ENCODE measurements around the gene FKBP9. TPM values are rescaled to one million over a fixed set of nuclear protein-coding genes. Genes with fewer than 3 reads are reported as not detected.
"Not testable (repeated sequence)": the region's sequence is repeated elsewhere in the genome, so short reads cannot be mapped to it uniquely, and the experiment has no call there.

FKBP9 gene
- 87.3 and 89.2 TPM in 2 replicates for total RNA-seq (2014; rRNA removed; shearing (Covaris generic))

DNA sequence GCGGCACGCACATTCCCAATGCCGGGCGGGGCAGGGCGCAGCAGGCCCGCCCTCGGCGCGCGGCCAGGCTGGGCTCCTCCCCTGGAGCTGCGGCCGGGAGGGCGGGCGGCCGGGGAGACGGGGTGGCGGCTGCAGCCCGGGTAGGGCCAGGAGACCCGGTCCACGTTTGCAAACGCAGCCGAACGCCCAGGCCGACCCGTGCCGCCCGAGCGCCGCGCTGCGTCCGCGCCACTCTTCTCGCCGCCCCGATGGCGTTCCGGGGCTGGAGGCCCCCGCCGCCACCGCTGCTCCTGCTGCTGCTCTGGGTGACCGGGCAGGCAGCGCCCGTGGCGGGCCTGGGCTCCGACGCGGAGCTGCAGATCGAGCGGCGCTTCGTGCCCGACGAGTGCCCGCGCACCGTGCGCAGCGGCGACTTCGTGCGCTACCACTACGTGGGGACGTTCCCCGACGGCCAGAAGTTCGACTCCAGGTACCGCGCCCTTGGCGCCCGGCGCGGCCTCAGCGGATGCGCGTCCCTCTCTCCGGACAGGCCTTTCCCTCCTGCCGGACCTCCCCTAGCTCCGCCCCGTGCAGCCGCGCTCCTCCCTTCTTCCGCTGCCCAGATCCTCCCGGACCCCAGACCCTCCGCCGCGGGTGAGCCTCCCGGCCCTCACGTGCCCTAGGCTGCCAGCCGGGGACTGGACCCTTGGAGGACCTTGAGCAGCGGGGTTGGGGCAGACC lies at the start of gene FKBP9:
FKBP9 (plus strand) TSS at position 115 of the 720 bp plus-strand sequence; CDS start at position 249, 134 bp downstream.
- in situ Hi-C loops (cut with HindIII; ENCODE audit: low sequenced_read_pairs) = no loop called here
- peak; percentile 61 for DNase-seq (ENCODE audit: low spot score)

DNA sequence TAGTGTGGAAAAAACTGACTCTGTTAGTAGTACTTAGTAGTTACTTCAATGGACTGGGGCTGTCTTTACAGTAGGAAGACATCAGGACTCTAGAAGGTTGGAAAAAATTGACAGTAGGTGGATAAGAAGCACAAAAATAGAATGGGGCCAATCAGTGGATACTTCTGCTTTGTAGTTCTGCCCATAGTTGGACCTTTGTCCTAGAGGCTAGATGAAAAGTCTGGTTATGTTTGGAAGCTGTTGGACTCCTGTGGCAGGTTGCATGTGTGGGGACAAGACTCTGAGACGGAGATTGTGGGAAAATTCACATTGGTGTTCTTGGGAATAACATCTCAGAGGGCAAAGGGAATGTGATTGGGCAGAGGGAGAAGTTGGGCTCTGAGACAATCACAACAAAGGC lies 47.0 kb upstream of the FKBP9 start:
- in situ Hi-C loops (cut with HindIII; ENCODE audit: low sequenced_read_pairs) = no loop called here
- DNase-seq (ENCODE audit: low spot score) = no peak

- no peak for DNase-seq (ENCODE audit: low spot score)
- in situ Hi-C loops (cut with HindIII; ENCODE audit: low sequenced_read_pairs) = no loop called here
Observed at GRCh38 chr7:32914184-32914583, 43.1 kb upstream of the FKBP9 start.

DNA sequence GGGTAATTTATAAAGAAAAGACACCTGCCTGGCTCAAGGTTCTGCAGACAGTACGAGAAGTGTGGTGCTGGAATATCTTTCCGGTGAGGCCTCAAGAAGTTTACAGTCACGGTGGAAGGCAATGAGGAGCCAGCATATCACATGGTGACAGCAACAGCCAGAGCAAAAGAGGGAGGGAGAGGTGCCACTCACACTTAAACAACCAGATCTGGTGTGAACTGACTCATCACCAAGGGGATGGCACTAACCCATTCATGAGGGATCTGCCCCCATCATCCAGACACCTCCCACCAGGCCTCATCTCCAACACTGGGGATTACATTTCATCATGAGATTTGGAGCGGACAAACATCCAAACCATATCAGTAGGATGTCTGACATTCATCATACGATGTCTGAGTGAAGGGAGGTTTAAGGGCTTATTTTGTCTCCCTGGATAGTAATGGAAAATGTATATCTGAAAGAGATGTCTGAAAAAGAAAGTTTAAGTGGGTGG lies 42.2 kb upstream of the FKBP9 start:
- in situ Hi-C loops (cut with HindIII; ENCODE audit: low sequenced_read_pairs) = no loop called here
- DNase-seq (ENCODE audit: low spot score) = no peak

GRCh38 chr7:32916006-32916405 lies 41.2 kb upstream of the FKBP9 start:
- in situ Hi-C loops (cut with HindIII; ENCODE audit: low sequenced_read_pairs) = no loop called here
- DNase-seq (ENCODE audit: low spot score) = peak; percentile 97

DNA sequence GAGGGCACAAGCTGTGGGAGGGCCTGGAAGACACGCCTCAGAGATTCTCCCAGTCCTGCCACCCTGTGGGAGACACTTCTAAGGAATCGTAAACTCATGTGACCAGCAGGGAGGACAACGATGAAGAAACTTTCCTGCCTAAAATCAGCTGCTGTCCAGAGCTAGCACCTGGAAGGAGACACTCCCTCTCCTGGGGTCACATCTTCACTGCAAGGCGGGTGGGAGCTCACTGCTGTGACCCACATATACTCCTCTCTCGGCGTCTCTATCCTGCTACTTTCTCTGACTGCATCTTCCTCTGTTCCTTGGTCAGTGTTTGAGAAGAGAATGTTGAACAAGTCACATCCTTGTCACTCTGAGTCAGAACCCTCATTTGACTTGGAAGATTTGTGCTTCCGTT lies 40.2 kb upstream of the FKBP9 start:
- in situ Hi-C loops (cut with HindIII; ENCODE audit: low sequenced_read_pairs); DNase-seq (ENCODE audit: low spot score): not testable (repeated sequence)

- DNase-seq (ENCODE audit: low spot score) = no peak
- in situ Hi-C loops (cut with HindIII; ENCODE audit: low sequenced_read_pairs) = no loop called here
Observed at GRCh38 chr7:32921896-32922295, 35.3 kb upstream of the FKBP9 start.

- in situ Hi-C loops (cut with HindIII; ENCODE audit: low sequenced_read_pairs) = no loop called here
- DNase-seq (ENCODE audit: low spot score) = no peak
Observed at GRCh38 chr7:32928785-32929298, 28.4 kb upstream of the FKBP9 start.

DNA sequence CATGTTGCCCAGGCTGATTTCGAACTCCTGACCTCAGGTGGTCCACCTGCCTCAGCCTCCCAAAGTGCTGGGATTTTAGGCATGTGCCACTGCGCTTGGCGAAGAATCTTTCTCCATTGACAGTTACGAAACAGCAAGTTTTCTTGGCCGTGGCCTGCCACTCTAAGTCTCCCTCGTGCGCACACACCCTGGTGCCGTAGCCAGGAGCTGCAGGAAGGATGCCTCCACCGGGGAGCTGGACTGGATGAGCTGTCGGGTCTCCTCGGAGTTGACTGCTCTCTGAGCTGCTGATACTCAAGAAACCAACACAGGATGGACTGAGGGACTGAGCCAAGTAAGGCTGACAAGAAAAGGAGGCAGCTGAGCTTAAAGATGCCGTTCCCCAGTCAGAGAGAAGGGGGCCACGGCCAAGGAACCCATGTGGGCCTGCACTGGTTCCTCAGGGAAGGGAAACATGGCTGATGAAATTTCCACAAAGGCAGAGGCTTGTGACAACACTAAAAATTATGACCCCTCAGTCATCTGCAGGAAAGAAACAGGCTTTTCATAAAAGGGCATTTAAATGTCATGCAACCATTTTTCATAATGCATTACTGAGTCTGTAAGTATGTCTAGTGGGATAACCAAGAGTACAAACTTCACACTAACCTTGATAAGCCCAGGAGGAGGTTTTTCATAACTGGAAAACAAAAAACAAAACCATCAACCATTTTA lies 27.7 kb upstream of the FKBP9 start:
- in situ Hi-C loops (cut with HindIII; ENCODE audit: low sequenced_read_pairs) = no loop called here
- no peak for DNase-seq (ENCODE audit: low spot score)

GRCh38 chr7:32930378-32930777 lies 26.9 kb upstream of the FKBP9 start:
- no peak for DNase-seq (ENCODE audit: low spot score)
- in situ Hi-C loops (cut with HindIII; ENCODE audit: low sequenced_read_pairs) = no loop called here

DNA sequence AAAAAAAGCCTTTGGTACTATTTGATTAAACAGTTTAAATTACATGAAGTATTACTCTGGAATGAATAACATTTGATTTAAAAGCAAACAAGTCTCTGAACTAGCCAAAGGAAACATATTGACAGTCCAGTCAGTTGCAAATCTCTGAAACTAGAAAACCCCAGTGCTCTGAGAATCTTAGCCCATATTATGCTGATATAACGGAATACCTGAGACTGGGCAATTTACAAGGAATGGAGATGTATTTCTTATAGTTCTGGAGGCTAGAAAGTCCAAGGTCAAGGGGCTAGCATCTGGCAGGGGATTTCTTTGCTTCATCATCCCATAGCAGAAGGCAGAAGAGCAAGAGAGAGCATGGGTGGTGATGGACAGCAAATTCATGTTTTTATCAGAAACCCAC lies 21.7 kb upstream of the FKBP9 start:
- in situ Hi-C loops (cut with HindIII; ENCODE audit: low sequenced_read_pairs) = no loop called here
- DNase-seq (ENCODE audit: low spot score) = no peak

DNA sequence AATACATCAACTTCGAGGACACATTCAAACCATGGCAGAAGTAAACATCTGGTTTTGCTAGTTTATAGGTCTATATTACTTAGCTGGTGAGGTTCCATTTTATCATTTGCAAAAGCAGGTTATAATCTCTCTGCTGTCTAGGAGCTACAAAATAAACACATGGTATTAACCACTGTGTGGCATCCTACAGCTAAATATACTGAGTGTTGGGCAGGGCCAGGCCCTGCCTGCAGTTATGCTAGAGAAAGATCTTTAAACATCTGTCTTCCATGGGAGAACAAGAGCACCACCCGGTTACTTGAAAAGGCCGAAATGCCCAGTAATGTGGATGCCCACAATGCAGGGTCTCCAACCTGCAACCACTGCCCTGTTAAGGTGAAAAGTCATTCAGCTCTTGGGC lies 20.6 kb upstream of the FKBP9 start:
- in situ Hi-C loops (cut with HindIII; ENCODE audit: low sequenced_read_pairs) = no loop called here

GRCh38 chr7:32937344-32938174 lies 19.7 kb upstream of the FKBP9 start:
- in situ Hi-C loops (cut with HindIII; ENCODE audit: low sequenced_read_pairs) = no loop called here
- peak; percentile 27 for DNase-seq (ENCODE audit: low spot score)

More for the DNA sequence above, 20.6 kb upstream of the FKBP9 start:
- DNase-seq (ENCODE audit: low spot score) = no peak

DNA sequence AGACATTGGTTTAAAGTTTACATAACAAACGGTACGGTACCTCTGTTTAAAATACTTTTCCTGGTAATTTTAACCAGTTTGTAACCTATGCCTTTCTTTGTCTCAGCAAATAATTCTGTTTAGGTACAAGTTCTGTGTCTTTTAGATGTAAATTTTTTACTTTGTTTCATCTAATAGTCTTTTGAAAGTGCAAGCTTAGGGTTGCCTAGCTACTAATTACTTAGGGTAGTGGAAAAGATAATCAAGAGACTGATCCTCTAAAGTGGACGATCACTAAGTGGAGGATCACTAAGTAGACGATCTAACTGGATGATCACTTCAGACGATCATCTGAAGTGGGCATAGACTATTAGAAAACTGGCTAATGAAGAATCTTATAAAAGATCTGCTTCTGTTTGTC lies 16.1 kb upstream of the FKBP9 start:
- in situ Hi-C loops (cut with HindIII; ENCODE audit: low sequenced_read_pairs) = no loop called here
- no peak for DNase-seq (ENCODE audit: low spot score)

DNA sequence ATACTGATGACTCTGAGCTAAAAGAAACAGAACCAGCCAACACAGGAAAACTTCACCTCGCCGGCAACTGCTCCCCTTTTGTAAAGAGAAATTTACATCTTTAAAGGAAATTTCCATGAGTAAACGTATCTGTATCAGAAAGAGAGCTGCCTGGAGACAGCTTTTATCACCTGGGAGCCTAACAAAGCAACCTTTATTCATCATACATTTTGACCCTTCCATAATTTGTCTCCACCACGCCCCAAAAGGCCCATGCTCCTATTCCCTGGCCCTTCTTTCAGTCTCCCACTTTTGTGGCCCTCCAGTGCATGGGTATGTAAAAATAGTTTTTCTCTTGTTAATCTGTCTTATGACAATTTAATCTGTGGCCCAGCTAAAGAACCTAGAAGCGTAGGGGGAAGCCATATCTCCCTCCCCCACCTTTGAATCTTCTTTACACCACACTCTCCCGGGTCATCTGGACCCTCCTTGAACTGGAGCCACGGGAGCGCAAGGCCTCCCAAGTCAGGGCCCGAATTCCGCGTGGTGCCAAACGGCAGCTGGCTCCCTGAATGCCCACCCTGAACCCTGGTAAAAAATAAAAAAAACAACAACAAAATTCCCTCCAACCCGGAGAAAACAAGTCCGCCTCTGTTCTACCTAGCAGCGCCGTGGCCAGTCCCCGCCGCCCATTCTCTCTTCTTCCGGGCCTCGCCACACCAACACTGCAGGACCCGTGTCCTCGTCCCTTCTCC lies 15.4 kb upstream of the FKBP9 start:
- peak; percentile 37 for DNase-seq (ENCODE audit: low spot score)
- in situ Hi-C loops (cut with HindIII; ENCODE audit: low sequenced_read_pairs) = no loop called here

GRCh38 chr7:32942415-32943251 lies 14.6 kb upstream of the FKBP9 start:
- in situ Hi-C loops (cut with HindIII; ENCODE audit: low sequenced_read_pairs) = no loop called here
- peak; percentile 73 for DNase-seq (ENCODE audit: low spot score)

GRCh38 chr7:32943252-32944030 lies 13.8 kb upstream of the FKBP9 start:
- in situ Hi-C loops (cut with HindIII; ENCODE audit: low sequenced_read_pairs) = no loop called here
- no peak for DNase-seq (ENCODE audit: low spot score)

Data from G401 (cell line).